SK-N-SH treated with all-trans-retinoic acid at 6 μM for 48 hours (cell line): Measurements from ENCODE around the gene TBRG1.

Source experiments
- ATAC-seq: fragments of 200-7000 bp; cut with Tn5 transposase; 3 replicates; pipeline ENCODE4 v1.9.1; 2020; ENCODE audit warnings: mild to moderate bottlenecking, moderate library complexity
- ARNTL ChIP-seq: fragments of 450-650 bp; formaldehyde crosslinking; IDR thresholded peaks from 2 replicates; pipeline ENCODE4 v1.5.0; 2020; ENCODE audit warnings: low read depth, mild to moderate bottlenecking, moderate library complexity, borderline replicate concordance
- BACH2 ChIP-seq: fragments of 250-450 bp; sonication (Bioruptor Pico); IDR thresholded peaks from 2 replicates; pipeline ENCODE4 v1.9.0; 2021; ENCODE audit warnings: mild to moderate bottlenecking, borderline replicate concordance
- CSDC2 ChIP-seq: fragments of 250-450 bp; sonication (Bioruptor Pico); IDR thresholded peaks from 2 replicates; pipeline ENCODE4 v1.5.0; 2020; ENCODE audit warnings: mild to moderate bottlenecking, moderate library complexity
- ESRRG ChIP-seq: fragments of 250-450 bp; sonication (Bioruptor Pico); IDR thresholded peaks from 2 replicates; pipeline ENCODE4 v1.6.1; 2021; ENCODE audit warnings: mild to moderate bottlenecking
- GLIS3 ChIP-seq: fragments of 250-450 bp; sonication (Bioruptor Pico); IDR thresholded peaks from 2 replicates; pipeline ENCODE4 v1.5.0; 2020; ENCODE audit warnings: mild to moderate bottlenecking, moderate library complexity
- ISL1 ChIP-seq: fragments of 250-450 bp; sonication (Bioruptor Pico); IDR thresholded peaks from 2 replicates; pipeline ENCODE4 v2.1.2; 2022; ENCODE audit warnings: mild to moderate bottlenecking, moderate library complexity
- OSR1 ChIP-seq: fragments of 250-450 bp; sonication (Bioruptor Pico); IDR thresholded peaks from 2 replicates; pipeline ENCODE4 v1.8.0; 2022; ENCODE audit warnings: moderate library complexity, mild to moderate bottlenecking, inconsistent platforms
- PPARA ChIP-seq: fragments of 250-450 bp; sonication (Bioruptor Pico); IDR thresholded peaks from 2 replicates; pipeline ENCODE4 v1.5.0; 2020; ENCODE audit warnings: mild to moderate bottlenecking, borderline replicate concordance
- RARB ChIP-seq: fragments of 250-450 bp; sonication (Bioruptor Pico); IDR thresholded peaks from 2 replicates; pipeline ENCODE4 v1.8.0; 2021; ENCODE audit warnings: mild to moderate bottlenecking, moderate library complexity
- SNAI2 ChIP-seq: fragments of 250-450 bp; sonication (Bioruptor Pico); IDR thresholded peaks from 2 replicates; pipeline ENCODE4 v1.5.0; 2020; ENCODE audit warnings: mild to moderate bottlenecking, moderate library complexity
- TCF4 ChIP-seq: fragments of 250-450 bp; sonication (Bioruptor Pico); IDR thresholded peaks from 2 replicates; pipeline ENCODE4 v1.8.0; 2021; ENCODE audit warnings: mild to moderate bottlenecking, moderate library complexity, borderline replicate concordance
- TOX ChIP-seq: fragments of 250-450 bp; sonication (Bioruptor Pico); IDR thresholded peaks from 2 replicates; pipeline ENCODE4 v1.8.0; 2021; ENCODE audit warnings: mild to moderate bottlenecking, moderate library complexity, borderline replicate concordance
- ZC3H10 ChIP-seq: fragments of 250-450 bp; sonication (Bioruptor Pico); IDR thresholded peaks from 2 replicates; pipeline ENCODE4 v1.5.1; 2021; ENCODE audit warnings: mild to moderate bottlenecking, moderate library complexity
- ZFP3 ChIP-seq: fragments of 250-450 bp; sonication (Bioruptor Pico); IDR thresholded peaks from 2 replicates; pipeline ENCODE4 v1.5.0; 2020; ENCODE audit warnings: mild to moderate bottlenecking, moderate library complexity
- ZFP30 ChIP-seq: fragments of 450-650 bp; formaldehyde crosslinking; IDR thresholded peaks from 2 replicates; pipeline ENCODE4 v1.5.0; 2022; ENCODE audit warnings: mild to moderate bottlenecking, moderate library complexity
- ZNF565 ChIP-seq: fragments of 450-650 bp; formaldehyde crosslinking; conservative IDR thresholded peaks from 2 replicates; pipeline ENCODE4 v1.5.0; 2020; ENCODE audit warnings: low read depth, mild to moderate bottlenecking, moderate library complexity
- ZNF70 ChIP-seq: fragments of 450-650 bp; formaldehyde crosslinking; IDR thresholded peaks from 2 replicates; pipeline ENCODE4 v1.5.0; 2020; ENCODE audit warnings: mild to moderate bottlenecking, moderate library complexity
- ZNF8 ChIP-seq: fragments of 450-650 bp; formaldehyde crosslinking; IDR thresholded peaks from 2 replicates; pipeline ENCODE4 v1.5.0; 2020; ENCODE audit warnings: mild to moderate bottlenecking, moderate library complexity
- TF ChIP-seq, protein P1 (sequence below): fragments of 250-450 bp; sonication (Bioruptor Pico); IDR thresholded peaks from 2 replicates; pipeline ENCODE4 v1.5.1; 2021; ENCODE audit warnings: mild to moderate bottlenecking, moderate library complexity
- TF ChIP-seq, protein P2 (sequence below): fragments of 250-450 bp; sonication (Bioruptor Pico); IDR thresholded peaks from 2 replicates; pipeline ENCODE4 v1.5.1; 2020; ENCODE audit warnings: low read depth, mild to moderate bottlenecking, moderate library complexity
- TF ChIP-seq, protein P3 (sequence below): fragments of 250-450 bp; sonication (Bioruptor Pico); IDR thresholded peaks from 2 replicates; pipeline ENCODE4 v1.5.0; 2020; ENCODE audit warnings: mild to moderate bottlenecking, moderate library complexity

TBRG1 gene

DNA sequence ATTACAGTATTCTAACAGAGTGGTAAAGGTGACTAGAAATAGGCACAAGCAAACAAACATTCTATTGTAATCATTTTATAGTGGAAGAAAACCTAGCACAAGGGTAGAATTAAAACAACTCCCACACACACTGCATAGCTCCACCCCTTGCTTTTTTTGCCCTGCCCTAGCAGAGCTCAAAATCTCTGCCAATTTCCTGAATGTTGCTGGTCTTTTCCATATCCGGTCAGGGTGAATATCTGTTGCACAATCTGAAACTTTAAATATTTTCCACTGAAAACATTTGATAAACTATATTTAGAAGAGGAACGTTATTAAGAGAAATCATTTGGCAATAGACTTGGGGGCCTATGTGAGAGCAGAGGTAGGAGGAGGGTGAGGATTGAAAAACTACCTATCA lies 53.7 kb downstream of the TBRG1 start:
- no peak for TF ChIP-seq SNAI2
- TF ChIP-seq ZNF8 (CRISPR knock-in tag), result no peak
- TF ChIP-seq ARNTL (CRISPR knock-in tag), result no peak
- TF ChIP-seq PPARA, result no peak
- no peak for TF ChIP-seq BACH2 (CRISPR knock-in tag)
- TF ChIP-seq, protein P1, sequence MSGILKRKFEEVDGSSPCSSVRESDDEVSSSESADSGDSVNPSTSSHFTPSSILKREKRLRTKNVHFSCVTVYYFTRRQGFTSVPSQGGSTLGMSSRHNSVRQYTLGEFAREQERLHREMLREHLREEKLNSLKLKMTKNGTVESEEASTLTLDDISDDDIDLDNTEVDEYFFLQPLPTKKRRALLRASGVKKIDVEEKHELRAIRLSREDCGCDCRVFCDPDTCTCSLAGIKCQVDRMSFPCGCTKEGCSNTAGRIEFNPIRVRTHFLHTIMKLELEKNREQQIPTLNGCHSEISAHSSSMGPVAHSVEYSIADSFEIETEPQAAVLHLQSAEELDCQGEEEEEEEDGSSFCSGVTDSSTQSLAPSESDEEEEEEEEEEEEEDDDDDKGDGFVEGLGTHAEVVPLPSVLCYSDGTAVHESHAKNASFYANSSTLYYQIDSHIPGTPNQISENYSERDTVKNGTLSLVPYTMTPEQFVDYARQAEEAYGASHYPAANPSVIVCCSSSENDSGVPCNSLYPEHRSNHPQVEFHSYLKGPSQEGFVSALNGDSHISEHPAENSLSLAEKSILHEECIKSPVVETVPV (CRISPR knock-in tag), result no peak
- no peak for TF ChIP-seq TCF4 (CRISPR knock-in tag)
- TF ChIP-seq, protein P2, sequence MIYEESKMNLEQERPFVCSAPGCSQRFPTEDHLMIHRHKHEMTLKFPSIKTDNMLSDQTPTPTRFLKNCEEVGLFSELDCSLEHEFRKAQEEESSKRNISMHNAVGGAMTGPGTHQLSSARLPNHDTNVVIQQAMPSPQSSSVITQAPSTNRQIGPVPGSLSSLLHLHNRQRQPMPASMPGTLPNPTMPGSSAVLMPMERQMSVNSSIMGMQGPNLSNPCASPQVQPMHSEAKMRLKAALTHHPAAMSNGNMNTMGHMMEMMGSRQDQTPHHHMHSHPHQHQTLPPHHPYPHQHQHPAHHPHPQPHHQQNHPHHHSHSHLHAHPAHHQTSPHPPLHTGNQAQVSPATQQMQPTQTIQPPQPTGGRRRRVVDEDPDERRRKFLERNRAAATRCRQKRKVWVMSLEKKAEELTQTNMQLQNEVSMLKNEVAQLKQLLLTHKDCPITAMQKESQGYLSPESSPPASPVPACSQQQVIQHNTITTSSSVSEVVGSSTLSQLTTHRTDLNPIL (CRISPR knock-in tag), result no peak
- no peak for TF ChIP-seq ZNF565
- TF ChIP-seq ZNF70, result no peak
- TF ChIP-seq ZFP3 (CRISPR knock-in tag), result no peak
- TF ChIP-seq ESRRG (CRISPR knock-in tag), result no peak
- TF ChIP-seq CSDC2 (CRISPR knock-in tag), result no peak
- no peak for ATAC-seq

DNA sequence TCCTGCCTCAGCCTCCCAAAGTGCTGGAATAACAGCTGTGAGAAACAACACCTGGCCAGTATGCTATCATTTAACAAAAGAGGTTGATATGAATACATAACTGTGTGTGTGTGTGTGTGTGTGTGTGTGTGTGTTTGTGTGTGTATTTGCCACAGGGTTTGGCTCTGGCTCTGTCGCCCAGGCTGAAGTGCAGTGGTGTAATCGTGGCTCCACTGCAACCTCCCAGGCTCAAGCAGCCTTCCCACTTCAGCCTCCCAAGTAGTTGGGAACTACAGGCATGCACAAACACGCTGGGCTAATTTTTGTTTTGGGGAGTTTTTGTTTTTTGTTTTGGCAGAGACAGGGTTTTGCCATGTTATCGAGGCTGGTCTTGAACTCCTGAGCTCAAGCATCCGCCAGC lies 55.8 kb downstream of the TBRG1 start:
- TF ChIP-seq ZNF8 (CRISPR knock-in tag) (no peak), ZFP3 (CRISPR knock-in tag) (no peak), TCF4 (CRISPR knock-in tag) (no peak), ZNF565 (no peak)
- TF ChIP-seq, protein P2 (CRISPR knock-in tag), result no peak
- TF ChIP-seq, protein P3, sequence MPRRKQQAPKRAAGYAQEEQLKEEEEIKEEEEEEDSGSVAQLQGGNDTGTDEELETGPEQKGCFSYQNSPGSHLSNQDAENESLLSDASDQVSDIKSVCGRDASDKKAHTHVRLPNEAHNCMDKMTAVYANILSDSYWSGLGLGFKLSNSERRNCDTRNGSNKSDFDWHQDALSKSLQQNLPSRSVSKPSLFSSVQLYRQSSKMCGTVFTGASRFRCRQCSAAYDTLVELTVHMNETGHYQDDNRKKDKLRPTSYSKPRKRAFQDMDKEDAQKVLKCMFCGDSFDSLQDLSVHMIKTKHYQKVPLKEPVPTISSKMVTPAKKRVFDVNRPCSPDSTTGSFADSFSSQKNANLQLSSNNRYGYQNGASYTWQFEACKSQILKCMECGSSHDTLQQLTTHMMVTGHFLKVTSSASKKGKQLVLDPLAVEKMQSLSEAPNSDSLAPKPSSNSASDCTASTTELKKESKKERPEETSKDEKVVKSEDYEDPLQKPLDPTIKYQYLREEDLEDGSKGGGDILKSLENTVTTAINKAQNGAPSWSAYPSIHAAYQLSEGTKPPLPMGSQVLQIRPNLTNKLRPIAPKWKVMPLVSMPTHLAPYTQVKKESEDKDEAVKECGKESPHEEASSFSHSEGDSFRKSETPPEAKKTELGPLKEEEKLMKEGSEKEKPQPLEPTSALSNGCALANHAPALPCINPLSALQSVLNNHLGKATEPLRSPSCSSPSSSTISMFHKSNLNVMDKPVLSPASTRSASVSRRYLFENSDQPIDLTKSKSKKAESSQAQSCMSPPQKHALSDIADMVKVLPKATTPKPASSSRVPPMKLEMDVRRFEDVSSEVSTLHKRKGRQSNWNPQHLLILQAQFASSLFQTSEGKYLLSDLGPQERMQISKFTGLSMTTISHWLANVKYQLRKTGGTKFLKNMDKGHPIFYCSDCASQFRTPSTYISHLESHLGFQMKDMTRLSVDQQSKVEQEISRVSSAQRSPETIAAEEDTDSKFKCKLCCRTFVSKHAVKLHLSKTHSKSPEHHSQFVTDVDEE (CRISPR knock-in tag), result no peak
- ATAC-seq, result no peak

DNA sequence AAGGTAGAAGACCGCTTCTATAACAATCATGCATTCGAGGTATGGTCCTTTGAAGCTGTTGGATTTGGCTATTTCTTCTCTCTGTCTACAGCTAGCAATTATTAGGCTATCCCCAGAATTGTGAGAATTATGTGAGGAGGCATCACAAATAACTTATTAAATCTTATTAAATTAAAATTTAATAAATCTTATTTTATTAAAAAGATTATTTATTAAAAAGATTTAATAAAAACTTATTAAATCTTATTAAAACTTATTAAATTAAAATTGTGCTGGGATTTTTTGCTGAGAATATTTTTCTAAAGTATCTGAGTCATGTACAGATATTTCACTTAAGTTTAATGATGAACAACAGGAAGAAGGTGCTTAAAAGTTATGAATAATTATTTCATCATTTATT lies 58.8 kb downstream of the TBRG1 start:
- ATAC-seq, result no peak
- TF ChIP-seq ZNF70, result no peak
- no peak for TF ChIP-seq ZNF565
- TF ChIP-seq, protein P1 (CRISPR knock-in tag), result no peak
- no peak for TF ChIP-seq ZFP3 (CRISPR knock-in tag)
- no peak for TF ChIP-seq OSR1
- no peak for TF ChIP-seq SNAI2
- TF ChIP-seq BACH2 (CRISPR knock-in tag), result no peak
- no peak for TF ChIP-seq RARB (CRISPR knock-in tag)
- no peak for TF ChIP-seq ESRRG (CRISPR knock-in tag)
- no peak for TF ChIP-seq GLIS3
- no peak for TF ChIP-seq ZFP30
- no peak for TF ChIP-seq ZC3H10
- TF ChIP-seq, protein P2 (CRISPR knock-in tag), result no peak
- no peak for TF ChIP-seq TOX (CRISPR knock-in tag)
- TF ChIP-seq TCF4 (CRISPR knock-in tag), result no peak
- no peak for TF ChIP-seq ISL1 (CRISPR knock-in tag)
